HG02840 (cell line): ENCODE measurements around the gene ITGAL.
"Not testable (repeated sequence)": the region's sequence is repeated elsewhere in the genome, so short reads cannot be mapped to it uniquely, and the experiment has no call there.

Source experiments
- ATAC-seq: cut with Tn5 transposase; IDR thresholded peaks from one replicate; pipeline ENCODE4 v1.9.1; 2021; ENCODE audit warnings: mild to moderate bottlenecking, moderate library complexity, moderate number of reproducible peaks; ENCODE audit not compliant: unreplicated experiment, low FRiP score

Gene ITGAL

GRCh38 chr16:30524575-30525568 is 52.3 kb downstream of the ITGAL start:
- no peak for ATAC-seq

GRCh38 chr16:30525844-30526136 is 53.2 kb downstream of the ITGAL start:
- no peak for ATAC-seq

- peak; percentile 32 for ATAC-seq
Measured at GRCh38 chr16:30526137-30526822, 53.7 kb downstream of the ITGAL start, which contains the start of gene ZNF768. TSS of gene ZNF768 (minus strand) at chr16:30526566. CDS start at chr16:30526413, 153 bp downstream.

GRCh38 chr16:30526823-30527634 is 54.5 kb downstream of the ITGAL start:
- ATAC-seq, result peak; percentile 75

GRCh38 chr16:30527635-30528178 is 55.2 kb downstream of the ITGAL start:
- ATAC-seq, result no peak

GRCh38 chr16:30528799-30529457 is 56.4 kb downstream of the ITGAL start:
- ATAC-seq, result no peak

GRCh38 chr16:30530163-30531037 is 57.9 kb downstream of the ITGAL start:
- ATAC-seq, result no peak

- ATAC-seq, result no peak
Measured at GRCh38 chr16:30532285-30533145, 60.0 kb downstream of the ITGAL start.

- ATAC-seq, result no peak
Measured at GRCh38 chr16:30533146-30533522, 60.6 kb downstream of the ITGAL start.

- ATAC-seq, result peak; percentile 18
Measured at GRCh38 chr16:30533748-30534367, 61.3 kb downstream of the ITGAL start.

GRCh38 chr16:30534368-30535105 is 62.0 kb downstream of the ITGAL start, which contains the start of gene ZNF747:
TSS of gene ZNF747 (minus strand) at chr16:30534858. CDS start at chr16:30534679, 179 bp downstream.
- ATAC-seq, result peak; percentile 60

- ATAC-seq, result peak; percentile 5
Measured at GRCh38 chr16:30535106-30535776, 62.7 kb downstream of the ITGAL start.

- no peak for ATAC-seq
Measured at GRCh38 chr16:30535777-30536190, 63.2 kb downstream of the ITGAL start.

- not testable (repeated sequence) for ATAC-seq
Measured at GRCh38 chr16:30536391-30537024, 64.0 kb downstream of the ITGAL start.

- no peak for ATAC-seq
Measured at GRCh38 chr16:30539000-30539964, 66.7 kb downstream of the ITGAL start.
